Cortex of kidney (tissue), 1 donor: Measurements from ENCODE around the gene TSHZ1.
"Not testable (repeated sequence)": the region's sequence is repeated elsewhere in the genome, so short reads cannot be mapped to it uniquely, and the experiment has no call there.

Source experiments
- DNase-seq: peaks from one replicate; lab custom pipeline; 2025; lab: John Stamatoyannopoulos, UW

TSHZ1 gene

DNA sequence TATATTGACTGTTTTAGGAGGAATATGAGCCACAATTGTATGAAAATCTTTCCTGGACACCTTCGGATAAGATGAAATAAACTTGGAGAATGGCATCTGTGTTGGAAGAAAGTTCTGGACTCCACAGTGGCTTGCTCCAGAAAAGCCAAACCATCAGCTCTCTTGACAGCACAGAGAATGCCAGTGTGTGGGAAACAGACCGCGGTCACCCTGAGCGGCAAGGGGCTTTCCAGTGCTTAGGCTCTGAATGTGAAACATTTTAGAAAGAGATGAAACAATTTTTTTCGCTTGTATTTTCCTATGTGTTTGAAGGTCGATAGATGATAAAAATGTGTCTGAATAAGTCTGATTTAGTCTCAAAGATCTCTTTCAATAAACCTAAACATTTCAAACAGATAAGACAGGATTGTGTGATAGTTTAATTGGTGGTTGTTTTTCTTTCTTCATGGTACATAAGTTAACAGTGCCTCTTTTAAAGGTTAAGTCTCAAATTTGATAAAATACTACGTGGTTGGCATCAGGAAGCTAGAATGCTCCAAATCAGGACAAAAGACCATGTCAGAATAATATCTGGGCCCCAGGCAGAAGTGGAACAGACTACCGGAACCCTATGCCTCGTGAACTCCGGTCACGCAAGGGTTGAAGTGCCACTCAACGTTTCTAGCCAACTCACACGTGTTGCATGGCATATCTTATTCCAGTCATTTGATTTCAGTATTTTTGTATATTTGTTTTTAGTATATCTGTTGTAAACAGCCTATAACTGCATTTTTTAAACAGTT is 30.6 kb upstream of the TSHZ1 start:
- no peak for DNase-seq

DNA sequence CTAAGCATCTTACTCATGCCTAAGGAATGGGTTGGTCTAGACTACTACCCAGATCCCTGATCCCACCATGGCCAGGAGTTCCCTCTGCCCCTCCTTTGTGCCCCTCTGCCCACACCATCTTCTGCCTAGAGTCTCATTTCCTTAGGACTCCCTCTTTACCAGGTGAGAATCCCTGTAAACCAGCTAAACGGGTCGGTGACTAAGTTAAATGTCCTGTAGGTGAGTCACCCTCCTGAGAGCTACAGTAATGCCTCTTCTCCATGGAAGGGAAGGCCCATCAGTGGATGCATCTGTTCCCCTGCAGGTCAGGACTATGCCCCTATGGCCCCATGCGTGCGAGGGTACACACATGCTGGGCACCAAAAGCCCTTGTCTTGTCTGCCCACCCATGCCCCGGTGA is 27.1 kb upstream of the TSHZ1 start:
- DNase-seq = no peak

DNA sequence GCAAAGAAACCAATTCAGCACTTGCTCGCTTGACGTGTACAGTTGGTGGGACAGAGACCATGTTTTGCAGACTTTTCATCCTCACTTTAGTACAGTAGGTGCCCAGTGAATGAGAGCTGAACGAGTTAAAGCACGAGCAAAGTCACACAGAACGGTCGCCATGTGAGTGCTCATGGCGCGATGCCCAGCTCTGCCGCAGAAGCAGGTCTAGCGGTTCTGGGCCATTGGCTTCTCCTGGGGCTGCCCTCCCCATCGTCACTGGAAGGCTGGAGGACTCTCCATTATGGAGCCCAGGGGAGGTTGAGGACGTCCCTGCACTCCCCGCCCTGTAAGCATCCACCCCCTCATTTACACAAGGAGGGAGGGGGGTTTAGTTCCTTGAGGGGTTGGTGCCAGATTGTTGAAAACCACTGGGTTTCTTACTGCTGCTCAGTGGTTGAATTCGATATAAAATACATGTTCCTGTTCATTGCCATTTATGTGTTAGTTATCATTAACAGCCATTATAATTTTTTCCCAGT is 26.6 kb upstream of the TSHZ1 start:
- DNase-seq = no peak

DNA sequence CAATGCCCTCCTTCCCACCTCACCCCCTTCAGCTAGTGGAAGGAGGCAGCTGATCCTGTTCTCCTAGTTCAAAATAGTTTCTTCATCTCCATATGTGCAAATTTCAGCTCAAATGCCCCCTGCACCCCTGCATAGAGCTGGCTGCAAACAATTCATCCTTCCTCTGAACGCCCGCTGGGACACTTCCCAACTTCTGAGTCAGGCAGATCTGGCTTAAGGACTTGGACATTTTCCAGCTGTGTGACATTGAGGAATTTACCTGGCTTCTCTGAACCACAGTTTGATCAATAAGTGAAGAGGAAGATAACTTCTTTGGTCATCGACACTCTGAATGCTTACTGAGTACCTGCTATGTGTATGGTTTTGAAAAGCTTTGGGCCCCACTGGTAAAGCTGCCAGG is 25.1 kb upstream of the TSHZ1 start:
- no peak for DNase-seq

DNA sequence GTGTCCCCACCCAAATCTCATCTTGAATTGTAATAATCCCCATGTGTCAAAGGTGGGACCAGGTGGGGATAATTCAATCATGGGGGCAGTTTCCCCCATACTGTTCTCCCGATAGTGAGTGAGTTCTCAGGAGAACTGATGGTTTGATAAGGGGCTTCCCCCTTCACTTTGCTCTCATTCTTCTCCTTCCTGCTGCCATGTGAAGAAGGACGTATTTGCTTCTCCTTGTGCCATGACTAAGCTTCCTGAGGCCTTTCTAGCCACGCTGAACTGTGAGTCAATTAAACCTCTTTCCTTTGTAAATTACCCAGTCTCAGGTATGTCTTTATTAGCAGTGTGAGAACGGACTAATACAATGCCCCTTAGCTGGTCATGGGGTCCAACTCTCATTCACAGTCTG is 22.9 kb upstream of the TSHZ1 start:
- not testable (repeated sequence) for DNase-seq

DNA sequence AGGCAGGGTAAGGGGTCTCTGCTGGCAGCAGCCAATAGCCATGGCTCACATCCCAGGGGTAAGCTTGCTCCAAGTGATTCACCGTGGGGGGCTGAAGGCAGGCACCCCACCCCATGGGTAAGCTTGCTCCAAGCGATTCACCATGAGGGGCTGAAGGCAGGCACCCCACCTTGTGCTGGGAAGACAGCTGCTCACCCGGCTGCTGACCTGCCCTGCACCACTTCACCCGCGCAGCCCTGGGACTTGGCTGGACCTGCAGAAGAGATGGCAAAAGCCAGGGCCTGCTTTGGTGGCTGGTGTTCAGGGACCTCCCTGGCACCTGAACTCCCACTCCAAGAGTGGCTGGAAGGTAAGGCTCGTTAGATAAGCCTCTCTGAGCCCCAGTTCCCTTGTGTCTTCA is 20.9 kb upstream of the TSHZ1 start:
- DNase-seq = no peak

DNA sequence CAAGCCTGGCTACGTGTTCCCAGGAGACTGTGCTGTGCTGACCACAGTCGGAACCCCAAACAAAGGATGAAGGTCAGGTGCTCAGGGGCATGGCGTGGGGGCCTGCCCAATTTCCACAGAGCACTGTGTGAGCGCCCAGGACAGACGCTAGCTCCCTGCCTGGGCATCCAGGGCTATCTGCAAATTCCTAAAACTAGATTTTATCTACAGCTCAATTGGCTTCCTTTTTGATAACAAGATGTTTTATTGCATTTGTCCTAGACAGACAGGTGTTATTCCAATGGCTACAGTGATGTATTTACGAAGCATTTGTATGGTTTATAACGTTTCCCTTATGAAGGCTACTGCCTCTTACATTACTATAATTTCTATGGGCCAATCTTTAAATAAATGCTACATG is 17.7 kb upstream of the TSHZ1 start:
- no peak for DNase-seq

DNA sequence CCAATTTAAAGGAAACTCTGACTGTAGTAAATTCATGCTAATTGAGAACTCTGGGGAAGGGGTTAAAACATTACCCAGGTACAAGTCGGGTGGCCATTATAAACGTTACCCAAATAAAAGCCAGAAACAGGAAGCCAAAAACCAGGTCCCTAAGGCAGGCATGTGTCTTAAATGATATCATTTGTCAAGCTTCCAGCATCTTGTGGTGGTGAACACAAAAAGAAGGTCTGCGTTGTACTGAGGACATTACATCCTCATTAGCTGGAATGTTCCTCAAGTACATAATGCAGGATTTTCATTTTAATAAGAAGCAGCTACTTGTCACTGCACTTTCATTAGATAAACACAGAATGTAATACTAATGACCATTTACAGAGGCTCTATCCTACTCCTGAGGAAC is 12.6 kb upstream of the TSHZ1 start:
- no peak for DNase-seq

DNA sequence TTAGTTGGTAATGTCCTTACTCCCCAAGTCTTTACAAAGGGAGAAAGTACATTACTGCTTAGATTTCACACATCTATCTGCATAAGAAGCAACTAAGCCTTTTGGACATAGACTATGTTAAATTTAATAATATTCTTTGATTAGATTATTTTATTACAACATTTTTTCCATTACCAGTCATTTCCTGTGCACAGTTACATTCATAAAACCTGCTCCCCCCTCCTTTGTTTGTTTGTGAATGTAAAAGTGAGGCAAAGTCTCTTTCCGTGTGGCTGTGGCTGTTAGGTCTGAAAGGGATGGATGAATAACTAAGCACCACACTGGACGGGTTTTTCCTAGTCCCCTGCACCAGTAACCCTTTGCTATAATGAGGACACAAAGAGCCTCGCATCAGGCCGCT is 11.3 kb upstream of the TSHZ1 start:
- DNase-seq = no peak

DNA sequence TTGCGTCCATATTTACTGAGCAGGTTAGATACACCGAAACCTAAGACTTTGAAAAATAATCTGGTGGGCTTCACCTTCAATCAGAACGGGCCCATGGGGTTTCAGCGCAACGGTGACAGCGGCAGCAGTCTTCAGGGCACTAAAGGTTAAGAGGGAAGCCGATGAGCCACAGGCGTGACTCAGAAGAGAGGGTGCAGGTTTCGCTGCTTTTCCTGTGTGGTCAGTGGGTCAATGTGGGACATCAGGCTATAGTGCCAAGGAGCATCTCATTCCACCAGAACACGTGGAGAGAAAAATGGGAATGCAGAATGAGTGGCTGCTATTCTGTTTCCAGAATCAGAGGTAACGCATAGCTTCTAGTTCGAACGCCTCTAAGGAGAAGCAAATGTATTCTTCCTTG is 10.5 kb upstream of the TSHZ1 start:
- no peak for DNase-seq

DNA sequence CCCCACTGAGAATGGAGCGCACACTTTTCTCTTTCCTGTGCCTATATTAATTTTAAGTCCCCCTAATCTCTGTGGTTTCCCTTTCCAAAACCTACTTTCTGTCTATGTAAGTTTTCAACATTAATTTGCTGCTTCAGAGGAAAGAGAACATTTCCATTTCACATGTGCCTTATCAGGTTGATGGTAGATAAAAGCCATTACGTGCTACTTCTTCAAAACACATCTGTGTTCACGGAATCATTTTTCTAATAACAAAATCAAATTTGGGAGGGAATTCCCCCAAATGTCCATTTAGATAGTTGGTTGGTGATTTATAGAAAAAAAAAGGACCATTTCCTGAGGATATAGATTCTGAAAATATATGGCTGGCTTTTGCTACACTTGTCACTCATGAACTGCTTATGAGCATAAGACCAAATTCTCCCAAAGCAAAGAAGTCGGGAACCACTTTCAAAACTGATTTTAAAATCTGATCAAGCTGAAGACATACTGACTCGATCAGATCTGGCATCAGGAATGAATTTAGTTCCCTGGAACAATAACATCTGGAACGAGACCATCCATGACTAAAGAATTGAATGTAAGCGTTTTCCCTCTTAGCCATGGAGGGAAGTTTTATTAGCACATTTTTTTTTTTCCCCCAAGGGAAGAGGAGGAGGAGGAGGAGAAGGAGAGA is 9.9 kb upstream of the TSHZ1 start:
- no peak for DNase-seq

DNA sequence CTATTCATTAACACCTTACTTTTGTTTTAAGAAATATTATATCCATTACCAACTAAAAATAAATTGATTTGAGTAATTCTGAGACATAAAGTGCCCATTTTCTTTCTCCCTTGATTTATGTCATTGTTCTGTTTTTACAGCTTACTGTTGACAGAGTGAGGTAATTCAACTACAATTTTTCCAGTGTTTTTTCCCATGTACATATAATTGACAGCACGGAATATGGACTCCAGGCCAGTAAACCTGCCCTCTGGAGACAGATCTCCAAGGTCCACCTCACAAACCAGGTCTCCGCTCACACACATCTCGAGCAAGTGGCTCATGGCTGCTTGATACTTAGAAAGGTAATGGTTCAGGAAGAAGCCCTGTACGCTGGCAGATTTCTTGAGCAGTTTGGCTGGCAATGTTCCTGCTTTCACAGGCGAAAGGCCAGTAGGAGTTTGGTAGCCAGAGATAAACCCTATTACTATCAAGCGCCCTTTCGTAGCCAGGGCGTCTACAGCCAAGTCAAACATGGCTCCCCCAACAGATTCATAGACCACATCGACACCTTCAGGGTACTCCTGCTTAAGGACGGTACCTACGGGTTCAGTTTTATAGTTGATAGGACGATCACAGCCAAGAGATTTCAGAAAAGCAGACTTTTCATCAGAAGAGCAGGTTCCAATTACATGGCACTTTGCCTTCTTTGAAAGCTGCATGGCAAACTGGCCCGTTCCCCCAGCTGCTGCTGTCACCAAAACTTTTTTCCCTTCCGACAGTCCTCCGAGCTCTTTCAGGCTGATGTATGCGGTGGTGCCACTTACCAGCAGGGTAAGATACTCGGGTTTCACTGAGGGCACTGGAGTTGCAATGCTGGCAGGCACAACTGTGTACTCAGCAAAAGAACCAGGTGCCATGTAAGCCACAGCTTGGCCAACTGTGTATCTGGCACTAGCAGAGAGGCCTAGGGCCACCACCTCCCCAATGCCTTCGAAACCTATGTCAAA is 9.0 kb upstream of the TSHZ1 start:
- DNase-seq = no peak

DNA sequence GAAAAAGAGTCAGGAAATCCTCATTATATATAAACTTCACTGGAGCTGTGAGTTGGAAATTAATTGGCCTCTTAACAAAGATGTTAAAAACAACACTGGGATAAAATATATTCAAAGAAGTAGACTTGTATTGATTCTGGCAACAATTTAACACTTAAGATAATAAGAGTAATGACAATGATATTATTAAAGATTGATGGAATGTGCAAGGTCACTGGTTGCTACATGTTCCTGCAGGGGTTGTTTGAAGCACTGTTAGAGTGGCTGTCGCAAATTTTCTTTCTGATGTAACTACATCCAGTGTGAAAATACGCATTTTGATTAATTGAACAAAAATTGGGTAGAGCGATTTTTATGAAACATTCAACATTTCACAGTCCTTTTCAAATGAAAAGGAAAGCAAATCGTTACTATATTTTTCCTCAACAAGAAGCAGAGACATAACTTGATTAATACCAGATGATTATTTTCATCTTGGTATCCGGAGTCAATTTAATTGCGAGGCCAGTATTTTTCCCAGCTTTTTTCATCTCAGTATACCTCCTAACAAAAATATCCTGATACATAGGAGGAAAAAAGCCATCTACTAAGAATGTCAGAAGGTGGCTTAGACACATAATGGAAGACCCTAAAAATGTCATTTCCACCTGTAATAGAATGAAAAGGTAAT is 7.8 kb upstream of the TSHZ1 start:
- DNase-seq = no peak

DNA sequence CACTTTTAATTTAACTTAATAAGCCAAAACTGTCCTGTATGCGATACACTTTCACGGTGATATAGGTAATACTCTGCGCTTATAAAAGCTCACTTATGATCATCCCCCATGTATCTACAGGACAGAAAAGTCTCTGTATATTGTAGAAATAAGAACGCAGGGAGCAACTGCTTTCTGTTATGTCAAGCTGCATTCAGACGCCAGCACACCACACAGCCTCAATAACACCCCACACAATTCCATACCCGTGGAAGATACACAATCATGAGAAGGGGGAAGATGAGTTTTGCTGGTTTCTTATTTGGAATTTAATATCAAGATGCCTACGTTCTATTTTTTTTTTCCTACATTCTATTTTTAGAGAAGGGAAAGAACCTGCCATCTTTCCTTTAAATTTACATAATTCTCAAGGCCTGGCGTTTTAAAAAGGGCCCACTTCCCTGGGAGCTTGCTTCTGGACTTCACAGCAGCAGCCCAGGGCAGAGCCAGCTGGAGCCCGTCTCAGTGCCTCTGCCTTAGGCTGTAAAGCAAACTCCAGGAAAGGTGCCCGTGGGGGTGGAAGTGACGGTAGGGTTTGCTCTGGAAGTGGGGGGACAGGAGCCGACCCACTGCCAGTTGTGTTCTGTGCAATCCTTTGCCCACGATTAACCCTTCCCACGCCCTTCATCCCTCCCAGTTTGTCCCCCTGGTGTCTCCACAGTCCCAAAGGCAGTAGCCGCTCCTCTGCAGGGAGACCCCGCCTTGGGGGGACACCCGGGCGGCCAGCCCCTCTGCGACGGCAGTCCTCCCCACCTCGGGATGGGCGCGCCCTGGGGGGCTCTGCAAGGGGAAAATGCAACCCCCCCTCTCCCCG is 7.0 kb upstream of the TSHZ1 start:
- DNase-seq = no peak

DNA sequence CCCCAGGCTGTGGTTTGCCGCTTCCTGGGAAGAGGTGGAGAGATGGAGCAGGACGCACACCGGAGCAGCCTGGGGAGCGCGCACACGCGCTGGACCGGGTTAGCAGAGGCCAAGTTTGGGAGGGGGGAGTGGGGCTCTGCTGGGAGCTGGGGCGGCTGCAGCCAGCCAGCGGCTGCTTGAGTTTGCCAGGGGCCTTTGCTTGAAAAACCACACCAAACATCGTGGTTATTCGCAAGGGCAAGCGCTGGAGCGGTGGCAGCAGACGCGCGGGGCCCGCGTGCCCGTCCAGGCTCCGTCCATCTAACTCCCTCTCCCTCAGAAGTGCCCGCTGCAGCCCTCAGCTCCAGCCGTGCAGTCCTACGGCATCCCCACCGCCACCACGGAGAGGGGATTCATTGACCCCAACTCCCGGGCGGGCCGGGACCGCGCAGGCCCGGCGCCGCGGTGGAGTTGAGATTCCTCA is 6.3 kb upstream of the TSHZ1 start:
- DNase-seq = no peak

DNA sequence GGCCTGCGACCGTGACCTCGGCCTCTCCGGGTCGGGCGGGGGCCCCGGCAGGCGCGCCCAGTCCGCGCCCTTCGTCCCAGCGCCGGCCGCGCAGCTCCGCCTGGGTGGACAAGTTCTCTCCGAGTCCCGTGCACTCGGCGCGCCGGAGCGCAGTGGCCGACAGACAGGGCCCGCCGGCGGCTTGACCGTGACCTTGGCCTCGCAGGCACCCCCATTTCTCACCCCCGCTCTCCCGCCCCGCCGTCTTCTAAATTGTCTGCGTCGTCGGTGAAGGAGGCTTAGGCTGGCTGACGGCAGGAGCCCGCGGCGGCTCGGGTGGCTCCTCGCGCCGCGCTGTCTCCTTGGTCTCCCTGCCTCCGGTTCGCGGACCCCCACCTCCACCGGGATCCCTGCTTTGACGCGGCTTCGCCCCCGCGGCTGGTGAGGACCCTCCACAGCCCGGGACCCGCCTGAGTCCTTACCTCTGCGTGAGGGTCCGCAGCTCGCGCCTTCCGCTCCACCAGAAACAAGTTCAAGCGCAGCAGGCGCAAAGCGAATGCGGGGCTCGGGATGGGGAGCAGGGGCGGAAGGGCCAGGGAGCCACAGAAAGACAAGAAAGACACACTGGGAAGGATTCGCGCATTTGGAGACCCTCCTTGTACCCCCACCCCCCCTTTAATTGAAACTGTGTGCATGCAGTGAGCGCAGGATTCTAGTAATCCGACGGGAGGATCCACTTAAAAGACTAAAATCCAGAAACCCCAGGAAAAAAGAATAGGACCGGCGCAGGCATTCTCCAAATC is 5.7 kb upstream of the TSHZ1 start:
- DNase-seq = no peak

DNA sequence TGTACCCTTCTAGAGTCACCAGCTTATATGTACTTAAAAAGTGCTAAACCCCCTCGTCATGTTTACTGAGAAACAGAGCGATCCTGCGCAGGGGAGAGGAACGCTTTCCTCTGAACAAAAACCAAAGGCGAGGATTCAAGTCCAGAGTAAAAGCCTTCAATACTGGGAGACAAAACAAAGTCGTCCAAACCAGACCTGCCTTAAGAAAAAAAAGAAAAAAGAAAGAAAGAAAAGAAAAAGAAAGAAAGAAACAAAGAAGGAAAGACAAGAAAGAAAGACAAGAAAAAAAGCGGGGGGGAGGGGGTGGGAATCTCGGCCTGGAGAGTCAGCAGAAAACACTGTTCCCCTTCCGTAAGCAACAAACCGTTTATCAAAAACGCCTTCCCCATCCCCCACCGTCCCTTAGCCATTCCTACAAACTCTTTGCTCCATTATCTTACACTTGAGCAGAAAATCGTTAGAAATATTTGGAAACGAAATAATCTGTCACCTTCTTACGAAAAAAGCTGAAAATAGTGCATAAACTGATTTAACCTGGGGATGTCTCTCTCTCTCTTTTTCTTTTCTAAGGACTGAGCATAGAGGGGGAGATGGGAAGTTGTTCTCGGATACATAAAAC is 5.0 kb upstream of the TSHZ1 start:
- no peak for DNase-seq

DNA sequence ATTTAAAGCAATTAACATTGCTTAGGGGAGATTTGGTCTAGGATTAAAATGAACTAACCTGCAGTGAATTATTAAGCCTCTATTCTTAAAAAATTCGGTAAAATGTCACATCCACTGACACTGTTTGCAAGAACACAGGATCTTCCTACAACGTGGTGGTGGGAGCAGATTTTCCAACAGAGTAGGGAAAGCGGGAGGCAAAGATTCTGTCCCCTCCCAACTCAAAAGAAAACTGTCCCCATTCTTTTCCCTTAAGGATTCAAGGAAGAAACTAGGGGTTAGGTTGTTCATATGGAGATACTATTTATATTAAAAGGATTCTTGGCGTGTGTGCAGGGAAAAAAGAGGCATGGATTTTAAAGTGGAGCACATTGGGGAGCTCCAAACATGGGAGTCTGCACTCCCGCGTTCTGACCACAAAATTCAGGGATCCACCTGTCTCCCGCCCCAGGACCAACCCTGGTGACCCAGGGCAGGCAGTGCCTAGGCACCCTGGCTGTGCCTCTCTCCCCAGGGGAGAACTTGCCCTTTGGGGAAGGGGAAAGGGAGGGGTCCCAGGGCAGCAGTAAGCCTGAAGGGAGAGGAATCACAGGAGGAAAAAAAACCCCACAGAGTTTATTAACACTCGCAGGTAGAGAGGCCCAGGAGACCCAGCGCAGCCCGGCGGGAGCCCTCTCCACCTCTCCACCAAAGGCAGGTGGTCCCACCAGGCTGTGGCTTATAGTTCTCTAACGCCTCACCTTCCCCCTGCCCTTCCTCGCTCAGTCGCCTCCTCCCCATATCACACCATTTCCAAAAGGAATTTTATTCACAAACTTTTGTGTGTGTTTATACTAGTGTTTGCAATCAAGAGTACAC is 3.9 kb upstream of the TSHZ1 start:
- no peak for DNase-seq
